Endothelial cell of umbilical vein (primary cell): ENCODE measurements around the gene EIF1B.

ENCODE experiments used
- EZH2 ChIP-seq: IDR thresholded peaks from 2 replicates; pipeline ENCODE4 v1.6.1; 2012; ENCODE audit warnings: borderline replicate concordance, low read depth, mild to moderate bottlenecking, moderate library complexity, low read length, inconsistent platforms; ENCODE audit not compliant: severe bottlenecking
- FOS ChIP-seq: IDR thresholded peaks from 2 replicates; pipeline ENCODE4 v1.6.1; 2011; ENCODE audit warnings: mild to moderate bottlenecking, low read length, moderate library complexity, borderline replicate concordance; ENCODE audit not compliant: insufficient read depth
- GATA2 ChIP-seq: IDR thresholded peaks from 2 replicates; pipeline ENCODE4 v1.7.0; 2011; ENCODE audit warnings: low read depth, mild to moderate bottlenecking, moderate library complexity, mixed read lengths, low read length; ENCODE audit not compliant: insufficient read length, insufficient read depth
- MYC ChIP-seq: IDR thresholded peaks from one replicate; pipeline ENCODE4 v1.6.1; 2011; ENCODE audit warnings: mild to moderate bottlenecking, low read depth, low read length
- POLR2A ChIP-seq: IDR thresholded peaks from 2 replicates; pipeline ENCODE4 v1.6.1; 2012; ENCODE audit warnings: low read depth, mild to moderate bottlenecking, control low read depth, low read length
- POLR2AphosphoS5 ChIP-seq: IDR thresholded peaks from 2 replicates; pipeline ENCODE4 v1.6.1; 2012; ENCODE audit warnings: low read depth, mild to moderate bottlenecking, control low read depth, low read length, moderate library complexity; ENCODE audit not compliant: insufficient read depth
- TF ChIP-seq, protein P1 (sequence below), 2 donors: IDR thresholded peaks; 1 replicate in 1 of 2; 2 replicates in 1 of 2; pipeline ENCODE4 v1.5.1; 2011; ENCODE audit warnings: low read length in 2 of 2, mild to moderate bottlenecking in 2 of 2, moderate library complexity in 2 of 2, control low read depth in 1 of 2, inconsistent platforms in 1 of 2, low read depth in 1 of 2; ENCODE audit not compliant: insufficient read depth in 1 of 2; ENCODE audit errors: extremely low read depth in 1 of 2
- TF ChIP-seq, protein P2 (sequence below): IDR thresholded peaks from 2 replicates; pipeline ENCODE4 v1.6.1; 2011; ENCODE audit not compliant: insufficient read depth, insufficient read length

DNA sequence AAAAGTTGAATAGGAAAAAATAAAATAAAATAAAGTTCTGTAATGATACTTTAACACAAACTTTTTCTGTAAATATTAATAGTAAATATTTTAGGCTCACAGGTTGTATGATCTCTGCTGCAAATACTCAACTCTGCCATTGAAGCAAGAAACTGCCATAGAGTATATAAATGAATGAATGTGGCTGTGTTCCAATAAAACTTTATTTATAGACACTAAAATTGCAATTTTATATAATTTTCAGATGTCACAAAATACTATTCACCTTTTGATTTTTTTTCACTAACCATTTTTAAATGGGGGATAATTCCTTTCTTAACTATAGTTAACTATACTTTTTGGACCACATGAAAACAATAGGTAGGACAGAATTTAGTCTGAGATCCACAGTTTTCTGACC, 16.0 kb downstream of the EIF1B start:
- TF ChIP-seq POLR2A (no peak), EZH2 (no peak), POLR2AphosphoS5 (no peak), GATA2 (no peak), MYC (no peak), FOS (no peak)
- TF ChIP-seq, protein P1, sequence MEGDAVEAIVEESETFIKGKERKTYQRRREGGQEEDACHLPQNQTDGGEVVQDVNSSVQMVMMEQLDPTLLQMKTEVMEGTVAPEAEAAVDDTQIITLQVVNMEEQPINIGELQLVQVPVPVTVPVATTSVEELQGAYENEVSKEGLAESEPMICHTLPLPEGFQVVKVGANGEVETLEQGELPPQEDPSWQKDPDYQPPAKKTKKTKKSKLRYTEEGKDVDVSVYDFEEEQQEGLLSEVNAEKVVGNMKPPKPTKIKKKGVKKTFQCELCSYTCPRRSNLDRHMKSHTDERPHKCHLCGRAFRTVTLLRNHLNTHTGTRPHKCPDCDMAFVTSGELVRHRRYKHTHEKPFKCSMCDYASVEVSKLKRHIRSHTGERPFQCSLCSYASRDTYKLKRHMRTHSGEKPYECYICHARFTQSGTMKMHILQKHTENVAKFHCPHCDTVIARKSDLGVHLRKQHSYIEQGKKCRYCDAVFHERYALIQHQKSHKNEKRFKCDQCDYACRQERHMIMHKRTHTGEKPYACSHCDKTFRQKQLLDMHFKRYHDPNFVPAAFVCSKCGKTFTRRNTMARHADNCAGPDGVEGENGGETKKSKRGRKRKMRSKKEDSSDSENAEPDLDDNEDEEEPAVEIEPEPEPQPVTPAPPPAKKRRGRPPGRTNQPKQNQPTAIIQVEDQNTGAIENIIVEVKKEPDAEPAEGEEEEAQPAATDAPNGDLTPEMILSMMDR (IDR thresholded peaks at IDR 0.05; ENCODE audit: extremely low read depth in 1 of 2, insufficient read depth in 1 of 2, low read depth in 1 of 2, low read length in 2 of 2), result no peak
- TF ChIP-seq, protein P2, sequence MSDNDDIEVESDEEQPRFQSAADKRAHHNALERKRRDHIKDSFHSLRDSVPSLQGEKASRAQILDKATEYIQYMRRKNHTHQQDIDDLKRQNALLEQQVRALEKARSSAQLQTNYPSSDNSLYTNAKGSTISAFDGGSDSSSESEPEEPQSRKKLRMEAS, result no peak
